RWPE2 (cell line): ENCODE measurements around the gene DNAJC11.

Experiments
- ATAC-seq: fragments of 200-7000 bp; cut with Tn5 transposase; 3 replicates; pipeline ENCODE4 v1.9.1; 2021; ENCODE audit warnings: low read depth
- DNase-seq: peaks from one replicate; pipeline ENCODE4 v3.0.0-alpha.2; 2020; ENCODE audit warnings: low spot score
- H3K27ac ChIP-seq: fragments of 450-650 bp; 2 replicates; pipeline ENCODE4 v1.5.1; 2017; ENCODE audit warnings: mild to moderate bottlenecking; ENCODE audit not compliant: poor library complexity, severe bottlenecking
- H3K27me3 ChIP-seq: fragments of 250-450 bp; sonication (Bioruptor Pico); 2 replicates; pipeline ENCODE4 v1.5.1; 2021; ENCODE audit warnings: mild to moderate bottlenecking, moderate library complexity; ENCODE audit not compliant: insufficient read depth, poor library complexity, severe bottlenecking
- H3K36me3 ChIP-seq: fragments of 250-450 bp; sonication (Bioruptor Pico); 2 replicates; pipeline ENCODE4 v1.5.1; 2020; ENCODE audit warnings: low read depth, mild to moderate bottlenecking, moderate library complexity
- H3K4me1 ChIP-seq: fragments of 250-450 bp; sonication (Bioruptor Pico); 2 replicates; pipeline ENCODE4 v1.5.1; 2021; ENCODE audit warnings: mild to moderate bottlenecking, moderate library complexity; ENCODE audit not compliant: insufficient read depth, poor library complexity, severe bottlenecking
- H3K4me3 ChIP-seq: fragments of 250-450 bp; sonication (Bioruptor Pico); 2 replicates; pipeline ENCODE4 v1.5.1; 2021; ENCODE audit warnings: mild to moderate bottlenecking, moderate library complexity; ENCODE audit not compliant: severe bottlenecking
- H3K9me3 ChIP-seq: fragments of 250-450 bp; sonication (Bioruptor Pico); 2 replicates; pipeline ENCODE4 v1.5.1; 2021; ENCODE audit warnings: mild to moderate bottlenecking, moderate library complexity; ENCODE audit not compliant: severe bottlenecking
- TF ChIP-seq, protein P1 (sequence below): fragments of 450-650 bp; IDR thresholded peaks from one replicate; pipeline ENCODE4 v1.5.1; 2017; ENCODE audit warnings: mild to moderate bottlenecking, moderate library complexity; ENCODE audit not compliant: poor library complexity, severe bottlenecking

DNAJC11 gene

DNA sequence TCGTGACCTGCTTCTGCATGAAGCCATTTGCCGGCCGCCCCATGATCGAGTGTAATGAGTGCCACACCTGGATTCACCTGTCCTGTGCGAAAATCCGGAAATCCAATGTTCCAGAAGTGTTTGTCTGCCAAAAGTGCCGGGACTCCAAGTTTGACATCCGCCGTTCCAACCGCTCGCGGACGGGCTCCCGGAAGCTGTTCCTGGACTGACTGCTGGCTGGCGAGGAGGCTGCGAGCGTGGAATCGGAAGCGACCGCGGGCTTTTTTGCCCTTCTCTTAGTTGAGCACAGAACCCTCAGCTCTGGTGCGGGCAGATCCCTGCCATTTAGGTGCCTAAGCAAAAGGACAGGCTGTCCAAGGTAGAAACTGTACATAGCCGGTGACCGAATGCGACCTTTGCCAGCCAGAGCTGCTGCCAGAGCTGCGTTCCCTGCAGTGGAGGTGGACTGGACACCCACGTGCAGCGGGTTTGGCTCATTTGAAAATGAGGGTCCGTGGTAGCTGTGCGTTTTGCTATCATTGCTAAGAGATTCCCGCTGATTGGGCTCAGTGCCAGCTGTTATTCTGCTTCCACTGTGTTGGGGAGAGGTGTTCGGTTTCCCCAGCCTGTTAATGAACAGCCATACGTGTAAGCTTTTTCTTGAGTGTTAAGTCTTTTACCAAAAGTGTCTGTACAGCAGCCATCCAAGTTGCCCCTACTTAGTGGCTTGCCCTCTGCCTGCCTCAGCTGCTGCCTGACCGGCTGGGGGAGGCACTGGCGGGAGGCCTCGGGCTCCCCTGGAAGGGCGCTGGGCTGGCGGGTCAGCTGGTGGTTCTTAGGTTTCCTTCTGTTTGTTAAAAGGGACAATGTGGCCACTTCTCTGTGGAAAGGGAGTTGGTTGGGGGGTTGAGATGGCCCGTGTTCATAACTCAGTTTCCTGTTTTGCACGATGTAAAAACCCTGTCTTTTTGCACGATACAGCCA lies 79.9 kb downstream of the DNAJC11 start:
- Histone ChIP-seq H3K4me1 (no peaks in the 10 kb centered on the region), H3K9me3 (no peaks in the 10 kb centered on the region), H3K4me3 (no peak overlapping the region), H3K36me3 (peaks cover 59% of the 10 kb centered on the region), H3K27ac (no peak overlapping the region), H3K27me3 (no peaks in the 10 kb centered on the region)
- no peak for DNase-seq
- ATAC-seq, result no peak
- TF ChIP-seq, protein P1, sequence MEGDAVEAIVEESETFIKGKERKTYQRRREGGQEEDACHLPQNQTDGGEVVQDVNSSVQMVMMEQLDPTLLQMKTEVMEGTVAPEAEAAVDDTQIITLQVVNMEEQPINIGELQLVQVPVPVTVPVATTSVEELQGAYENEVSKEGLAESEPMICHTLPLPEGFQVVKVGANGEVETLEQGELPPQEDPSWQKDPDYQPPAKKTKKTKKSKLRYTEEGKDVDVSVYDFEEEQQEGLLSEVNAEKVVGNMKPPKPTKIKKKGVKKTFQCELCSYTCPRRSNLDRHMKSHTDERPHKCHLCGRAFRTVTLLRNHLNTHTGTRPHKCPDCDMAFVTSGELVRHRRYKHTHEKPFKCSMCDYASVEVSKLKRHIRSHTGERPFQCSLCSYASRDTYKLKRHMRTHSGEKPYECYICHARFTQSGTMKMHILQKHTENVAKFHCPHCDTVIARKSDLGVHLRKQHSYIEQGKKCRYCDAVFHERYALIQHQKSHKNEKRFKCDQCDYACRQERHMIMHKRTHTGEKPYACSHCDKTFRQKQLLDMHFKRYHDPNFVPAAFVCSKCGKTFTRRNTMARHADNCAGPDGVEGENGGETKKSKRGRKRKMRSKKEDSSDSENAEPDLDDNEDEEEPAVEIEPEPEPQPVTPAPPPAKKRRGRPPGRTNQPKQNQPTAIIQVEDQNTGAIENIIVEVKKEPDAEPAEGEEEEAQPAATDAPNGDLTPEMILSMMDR, result no peak

DNA sequence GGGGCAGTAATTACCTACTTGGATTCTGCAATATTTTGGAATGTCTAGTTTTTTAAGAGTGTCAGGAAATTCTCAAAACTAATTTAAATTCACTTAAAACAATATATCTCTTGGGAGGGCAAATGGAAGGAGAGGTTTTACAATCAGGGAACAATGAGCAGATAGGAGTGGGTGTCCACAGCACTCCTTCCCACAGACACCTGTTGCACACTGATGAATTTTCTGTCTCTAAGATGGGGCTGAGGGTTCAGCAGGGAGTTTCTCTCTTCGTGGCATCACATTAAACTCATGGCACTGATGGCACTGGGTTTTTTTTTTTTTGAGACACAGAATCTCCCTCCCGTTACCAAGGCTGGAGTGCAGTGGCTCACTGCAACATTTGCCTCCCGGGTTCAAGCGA lies 82.6 kb downstream of the DNAJC11 start:
- DNase-seq (no peak), ATAC-seq (no peak)
- Histone ChIP-seq H3K27me3 (no peaks in the 10 kb centered on the region), H3K27ac (no peak overlapping the region), H3K4me1 (no peaks in the 10 kb centered on the region), H3K9me3 (no peaks in the 10 kb centered on the region), H3K36me3 (peaks cover 58% of the 10 kb centered on the region), H3K4me3 (no peak overlapping the region)
- TF ChIP-seq, protein P1, result no peak

DNA sequence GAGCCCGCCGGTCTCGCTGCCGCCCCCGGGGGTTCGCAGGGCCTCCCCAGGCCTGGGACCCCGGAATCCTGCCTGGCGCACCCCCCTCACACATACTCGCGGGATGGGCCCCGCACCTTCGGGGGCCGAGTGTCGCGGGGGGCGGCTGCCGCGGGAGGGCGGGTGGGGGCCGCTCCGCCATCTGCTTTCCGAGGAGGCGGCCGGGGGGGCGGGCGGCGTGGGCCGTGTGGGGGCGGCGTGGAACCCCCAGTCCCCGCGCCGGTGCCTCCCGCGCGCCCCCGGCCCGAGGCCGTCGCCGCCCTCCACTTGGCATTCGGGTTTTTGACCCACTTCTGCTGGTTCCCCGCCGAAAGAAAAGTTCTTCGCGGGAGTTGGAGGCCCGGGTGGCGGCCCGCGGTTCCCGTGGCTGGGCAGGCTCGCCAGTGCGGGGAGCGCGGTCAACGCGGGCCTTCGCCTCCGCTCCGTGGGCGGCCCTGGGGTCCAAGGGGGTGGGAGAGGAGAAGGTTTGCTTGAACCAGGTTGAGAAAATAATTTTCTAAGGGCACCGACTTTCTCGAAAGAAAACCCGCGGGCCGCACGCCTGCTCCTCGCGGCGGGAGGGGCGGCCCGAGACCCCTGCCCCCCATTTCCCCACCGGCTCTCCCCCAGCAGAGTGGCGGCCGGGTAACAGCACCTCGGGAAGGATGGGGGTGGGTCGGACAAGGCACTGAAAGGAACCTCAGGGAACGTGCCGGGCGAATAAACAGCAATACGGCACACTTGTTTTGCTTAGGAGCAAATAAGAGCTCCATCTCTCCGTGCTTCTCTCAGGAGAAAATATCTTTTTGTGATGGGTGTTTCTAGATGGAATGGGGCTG lies 86.5 kb downstream of the DNAJC11 start:
- H3K9me3 ChIP-seq, result no peaks in the 10 kb centered on the region
- H3K4me3 ChIP-seq, result peak overlapping the region; percentile 57
- ATAC-seq (no peak), DNase-seq (no peak)
- TF ChIP-seq, protein P1, result no peak
- no peaks in the 10 kb centered on the region for H3K27me3 ChIP-seq
- peaks cover 24% of the 10 kb centered on the region for H3K36me3 ChIP-seq
- peak overlapping the region; percentile 71 for H3K27ac ChIP-seq
- H3K4me1 ChIP-seq, result peaks cover 2% of the 10 kb centered on the region

DNA sequence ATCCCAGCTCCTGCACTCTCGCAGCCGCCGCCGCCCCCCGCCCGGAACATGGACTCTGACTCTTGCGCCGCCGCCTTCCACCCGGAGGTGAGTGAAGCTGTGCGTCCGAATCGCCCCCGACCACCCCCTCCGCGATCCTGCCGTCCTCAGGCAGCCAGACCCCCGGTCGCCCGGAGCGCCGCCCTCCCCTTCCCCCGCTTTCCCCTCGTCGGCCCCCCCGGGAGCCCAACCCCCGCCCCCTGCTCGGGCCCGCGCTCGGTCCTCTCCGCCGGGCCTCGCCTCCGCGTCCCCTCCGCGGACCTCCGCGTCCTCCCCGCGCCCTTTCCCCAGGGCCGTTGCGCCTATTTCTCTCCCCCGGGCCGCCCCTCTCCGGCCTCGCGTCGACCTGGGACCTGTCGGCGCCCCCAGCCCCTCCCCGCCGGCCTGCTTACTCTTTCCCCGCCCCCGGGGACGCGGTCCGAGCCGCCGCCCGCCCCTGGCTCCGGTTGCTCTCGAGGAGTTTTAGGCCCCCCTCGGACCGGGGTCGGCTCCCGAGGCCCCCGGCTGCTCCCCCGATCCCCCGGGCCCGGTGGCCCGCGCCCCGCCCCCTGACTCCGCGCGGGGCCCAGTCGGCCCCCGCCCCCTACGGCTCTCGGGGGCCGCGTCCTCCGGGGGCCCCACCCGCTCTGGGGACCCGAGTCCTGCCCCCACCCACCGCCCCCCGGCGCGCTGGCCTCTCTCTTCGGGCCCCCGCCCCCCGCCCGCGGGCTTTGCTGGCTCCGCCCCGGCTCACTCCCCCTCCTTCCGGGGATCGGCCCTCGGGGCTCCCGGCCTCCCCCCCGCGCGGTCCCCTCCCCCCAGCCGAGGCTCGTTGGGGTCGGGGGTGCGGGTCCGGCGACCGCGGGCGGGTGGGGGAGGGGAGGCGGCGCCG lies 87.3 kb downstream of the DNAJC11 start:
- peak overlapping the region; percentile 57 for H3K4me3 ChIP-seq
- ATAC-seq (0 out of 3 replicates have a peak, but pooled peaks have one; percentile 0), DNase-seq (no peak)
- H3K9me3 ChIP-seq, result no peaks in the 10 kb centered on the region
- H3K27ac ChIP-seq, result peak overlapping the region; percentile 71
- peaks cover 18% of the 10 kb centered on the region for H3K36me3 ChIP-seq
- H3K27me3 ChIP-seq, result no peaks in the 10 kb centered on the region
- TF ChIP-seq, protein P1, result no peak
- H3K4me1 ChIP-seq, result peaks cover 11% of the 10 kb centered on the region
